CD4-positive, alpha-beta T cell treated with Interleukin-17A for 1 hour (primary cell): ENCODE measurements around the gene CNTN2.

Experiments used
- DNase-seq: peaks from one replicate; pipeline ENCODE4 v3.0.0-alpha.2; 2020

The CNTN2 gene

GRCh38 chr1:205042911-205043806 is at the start of gene CNTN2:
Gene CNTN2 (plus strand): TSS chr1:205043212. CDS start chr1:205053186, 9,974 bp downstream.
- DNase-seq = no peak

- DNase-seq = no peak
Measured at GRCh38 chr1:204994086-204994862, 48.7 kb upstream of the CNTN2 start.

GRCh38 chr1:204996981-204997380 is 46.0 kb upstream of the CNTN2 start:
- DNase-seq = no peak

GRCh38 chr1:204997591-204998355 is 45.2 kb upstream of the CNTN2 start:
- no peak for DNase-seq

- DNase-seq = no peak
Measured at GRCh38 chr1:205001162-205001561, 41.9 kb upstream of the CNTN2 start.

GRCh38 chr1:205002705-205003104 is 40.3 kb upstream of the CNTN2 start:
- DNase-seq = no peak

GRCh38 chr1:205003358-205004131 is 39.5 kb upstream of the CNTN2 start:
- DNase-seq = no peak

GRCh38 chr1:205004351-205004750 is 38.7 kb upstream of the CNTN2 start:
- DNase-seq = no peak

- DNase-seq = no peak
Measured at GRCh38 chr1:205008896-205009295, 34.1 kb upstream of the CNTN2 start.

- no peak for DNase-seq
Measured at GRCh38 chr1:205009670-205010069, 33.3 kb upstream of the CNTN2 start.

GRCh38 chr1:205012391-205013140 is 30.4 kb upstream of the CNTN2 start:
- DNase-seq = no peak

- DNase-seq = no peak
Measured at GRCh38 chr1:205013683-205014367, 29.2 kb upstream of the CNTN2 start.

- DNase-seq = no peak
Measured at GRCh38 chr1:205014783-205015182, 28.2 kb upstream of the CNTN2 start.

GRCh38 chr1:205015241-205015640 is 27.8 kb upstream of the CNTN2 start:
- no peak for DNase-seq

- no peak for DNase-seq
Measured at GRCh38 chr1:205016075-205016474, 26.9 kb upstream of the CNTN2 start.

- DNase-seq = no peak
Measured at GRCh38 chr1:205016584-205016983, 26.4 kb upstream of the CNTN2 start.

- DNase-seq = no peak
Measured at GRCh38 chr1:205017001-205017400, 26.0 kb upstream of the CNTN2 start.

- no peak for DNase-seq
Measured at GRCh38 chr1:205017766-205018165, 25.2 kb upstream of the CNTN2 start.

GRCh38 chr1:205018381-205018780 is 24.6 kb upstream of the CNTN2 start:
- DNase-seq = no peak

GRCh38 chr1:205020466-205020865 is 22.5 kb upstream of the CNTN2 start:
- no peak for DNase-seq

- DNase-seq = no peak
Measured at GRCh38 chr1:205024679-205025078, 18.3 kb upstream of the CNTN2 start.
